Loucy (cell line): ENCODE results near the gene ABCB6.

Experiments
- H2AFZ ChIP-seq: fragments of 200-600 bp; sonication (generic); 2 replicates; pipeline ENCODE4 v1.6.0; 2016; ENCODE audit warnings: antibody characterized with exemption, mild to moderate bottlenecking, low read length, moderate library complexity
- H3F3A ChIP-seq: fragments of 200-600 bp; 2 replicates; pipeline ENCODE4 v1.6.0; 2016; ENCODE audit warnings: antibody characterized with exemption, low read depth, mild to moderate bottlenecking
- H3K27me3 ChIP-seq: fragments of 200-600 bp; sonication (generic); 2 replicates; pipeline ENCODE4 v1.6.1; 2014; ENCODE audit warnings: low read length, mild to moderate bottlenecking; ENCODE audit not compliant: insufficient read depth, poor library complexity, severe bottlenecking
- H3K36me3 ChIP-seq: fragments of 200-600 bp; sonication (generic); 2 replicates; pipeline ENCODE4 v1.6.1; 2016; ENCODE audit warnings: low read length; ENCODE audit not compliant: insufficient read depth
- H3K4me1 ChIP-seq: fragments of 200-600 bp; sonication (generic); 2 replicates; pipeline ENCODE4 v1.5.1; 2014; ENCODE audit warnings: low read length, mild to moderate bottlenecking; ENCODE audit not compliant: insufficient read depth, poor library complexity, severe bottlenecking
- H3K4me2 ChIP-seq: fragments of 200-600 bp; sonication (generic); 2 replicates; pipeline ENCODE4 v1.6.0; 2014; ENCODE audit warnings: antibody characterized with exemption, low read length, low read depth, mild to moderate bottlenecking; ENCODE audit not compliant: poor library complexity, severe bottlenecking
- H3K4me3 ChIP-seq: fragments of 200-600 bp; sonication (generic); 2 replicates; pipeline ENCODE4 v1.5.1; 2014; ENCODE audit warnings: low read length, mild to moderate bottlenecking, mixed read lengths; ENCODE audit not compliant: poor library complexity, severe bottlenecking
- H3K79me2 ChIP-seq: fragments of 200-600 bp; sonication (generic); 2 replicates; pipeline ENCODE4 v1.6.1; 2014; ENCODE audit warnings: low read length; ENCODE audit not compliant: insufficient read depth
- H3K9ac ChIP-seq: fragments of 200-600 bp; sonication (generic); 2 replicates; pipeline ENCODE4 v1.6.0; 2014; ENCODE audit warnings: mild to moderate bottlenecking, low read depth, low read length, moderate library complexity; ENCODE audit not compliant: poor library complexity, severe bottlenecking
- H3K9me2 ChIP-seq: fragments of 200-600 bp; sonication (generic); replicated peaks from 2 replicates; pipeline ENCODE4 v1.6.1; 2016; ENCODE audit warnings: low read depth, low read length, mixed read lengths
- H3K9me3 ChIP-seq: fragments of 200-600 bp; sonication (generic); 2 replicates; pipeline ENCODE4 v1.6.1; 2014; ENCODE audit warnings: mild to moderate bottlenecking, antibody characterized with exemption, low read length, low read depth; ENCODE audit not compliant: insufficient read depth
- H4K20me1 ChIP-seq: fragments of 200-600 bp; sonication (generic); 2 replicates; pipeline ENCODE4 v1.6.0; 2014; ENCODE audit warnings: antibody characterized with exemption, low read length, mild to moderate bottlenecking; ENCODE audit not compliant: insufficient read depth, poor library complexity, severe bottlenecking
- CTCF ChIP-seq: fragments of 200-600 bp; sonication (generic); conservative IDR thresholded peaks from 2 replicates; pipeline ENCODE4 v1.5.1; 2014; ENCODE audit warnings: mild to moderate bottlenecking, antibody characterized with exemption, low read length
- EZH2phosphoT487 ChIP-seq: fragments of 200-600 bp; IDR thresholded peaks from 2 replicates; pipeline ENCODE4 v1.6.1; 2018; ENCODE audit warnings: antibody characterized with exemption, mild to moderate bottlenecking, moderate library complexity, borderline replicate concordance

ABCB6 gene

GRCh38 chr2:219160186-219161017 is 58.4 kb downstream of the ABCB6 start, which contains the start of gene NHEJ1:
TSS of gene NHEJ1 (minus strand) at chr2:219160815. CDS start at chr2:219158362, 2,453 bp downstream.
- Histone ChIP-seq H3K9ac (peak within 1 kb of the TSS; percentile 74), H2AFZ (peak within 1 kb of the TSS; percentile 87), H3F3A (no peaks in the 10 kb centered on the region), H3K9me3 (no peaks in the 10 kb centered on the region), H3K4me2 (peak within 1 kb of the TSS; percentile 85), H3K4me1 (peaks cover 23% of the 10 kb centered on the region), H3K36me3 (no peaks in the 10 kb centered on the region), H3K4me3 (peak within 1 kb of the TSS; percentile 81), H3K9me2 (no peaks in the 10 kb centered on the region), H3K79me2 (no peaks in the 10 kb centered on the region), H4K20me1 (no peaks in the 10 kb centered on the region), H3K27me3 (no peaks in the 10 kb centered on the region)
- TF ChIP-seq EZH2phosphoT487 (no peak), CTCF (peak; percentile 89)
